Ascending aorta (tissue), 2 donors: ENCODE measurements around the gene CDHR2. TPM values are rescaled to one million over a fixed set of nuclear protein-coding genes. Genes with fewer than 3 reads are reported as not detected.

Experiments
- DNase-seq, 2 donors: peaks; one replicate each; pipeline ENCODE4 v3.0.0-alpha.2; 2019; ENCODE audit warnings: low spot score in 2 of 2
- H3K27ac ChIP-seq, 2 donors: fragments of 200-600 bp; sonication (generic); one replicate each; pipeline ENCODE4 v1.5.1; 2016 to 2017; ENCODE audit warnings: mild to moderate bottlenecking in 1 of 2
- H3K27me3 ChIP-seq: fragments of 200-600 bp; sonication (generic); one replicate; pipeline ENCODE4 v1.5.1; 2017
- H3K36me3 ChIP-seq, 2 donors: fragments of 200-600 bp; sonication (generic); one replicate each; pipeline ENCODE4 v1.5.1; 2016
- H3K4me1 ChIP-seq, 2 donors: fragments of 200-600 bp; sonication (generic); one replicate each; pipeline ENCODE4 v1.5.1; 2016 to 2017; ENCODE audit warnings: mild to moderate bottlenecking in 1 of 2
- H3K4me3 ChIP-seq, 2 donors: fragments of 200-600 bp; sonication (generic); one replicate each; pipeline ENCODE4 v1.5.1; 2016 to 2017; ENCODE audit warnings: mild to moderate bottlenecking in 1 of 2
- H3K9me3 ChIP-seq, 2 donors: fragments of 200-600 bp; sonication (generic); one replicate each; pipeline ENCODE4 v1.5.1; 2016
- intact Hi-C: fragments of 100-400 bp; cut with DNase I; formaldehyde crosslinking; loops from one replicate; pipeline ENCODE4 v1.15.1; 2023
- total RNA-seq: library from RNA; depleted of rRNA; stranded (reverse); fragments of >200 nt; gene quantifications from one replicate; pipeline ENCODE4 v1.1.0, GENCODE V29; 2016
- TF ChIP-seq, protein P1 (sequence below), 3 experiments: fragments of 200-600 bp in 2 of 3; fragments of 450-650 bp in 1 of 3; sonication (generic) in 2 of 3; IDR thresholded peaks; one replicate each; pipeline ENCODE4 v1.5.1; 2016 to 2019; ENCODE audit warnings: antibody characterized with exemption in 3 of 3, mild to moderate bottlenecking in 1 of 3, moderate library complexity in 1 of 3

CDHR2 gene
- total RNA-seq, 1 donor from 2014 or later: not detected

DNA sequence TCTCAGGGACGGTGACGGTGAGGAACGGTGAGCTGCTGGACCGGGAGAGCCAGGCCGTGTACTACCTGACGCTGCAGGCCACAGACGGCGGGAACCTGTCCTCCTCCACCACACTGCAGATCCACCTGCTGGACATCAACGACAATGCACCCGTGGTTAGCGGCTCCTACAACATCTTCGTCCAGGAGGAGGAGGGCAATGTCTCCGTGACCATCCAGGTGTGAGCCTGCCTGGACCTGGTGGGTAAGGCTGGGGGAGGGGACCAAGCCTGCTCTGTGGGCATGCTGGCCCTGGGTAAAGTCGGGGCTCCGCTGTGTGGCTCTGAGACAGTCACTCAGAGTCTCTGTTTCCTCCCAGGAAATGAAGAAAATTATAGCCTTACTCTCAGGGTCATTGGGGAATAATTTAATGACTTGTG, 29.3 kb downstream of the CDHR2 start:
- Histone ChIP-seq H3K9me3 (no peaks in the 10 kb centered on the region), H3K27me3 (no peaks in the 10 kb centered on the region), H3K4me1 (no peaks in the 10 kb centered on the region), H3K27ac (no peak overlapping the region), H3K36me3 (no peaks in the 10 kb centered on the region), H3K4me3 (no peak overlapping the region)
- no peak for DNase-seq
- TF ChIP-seq, protein P1, sequence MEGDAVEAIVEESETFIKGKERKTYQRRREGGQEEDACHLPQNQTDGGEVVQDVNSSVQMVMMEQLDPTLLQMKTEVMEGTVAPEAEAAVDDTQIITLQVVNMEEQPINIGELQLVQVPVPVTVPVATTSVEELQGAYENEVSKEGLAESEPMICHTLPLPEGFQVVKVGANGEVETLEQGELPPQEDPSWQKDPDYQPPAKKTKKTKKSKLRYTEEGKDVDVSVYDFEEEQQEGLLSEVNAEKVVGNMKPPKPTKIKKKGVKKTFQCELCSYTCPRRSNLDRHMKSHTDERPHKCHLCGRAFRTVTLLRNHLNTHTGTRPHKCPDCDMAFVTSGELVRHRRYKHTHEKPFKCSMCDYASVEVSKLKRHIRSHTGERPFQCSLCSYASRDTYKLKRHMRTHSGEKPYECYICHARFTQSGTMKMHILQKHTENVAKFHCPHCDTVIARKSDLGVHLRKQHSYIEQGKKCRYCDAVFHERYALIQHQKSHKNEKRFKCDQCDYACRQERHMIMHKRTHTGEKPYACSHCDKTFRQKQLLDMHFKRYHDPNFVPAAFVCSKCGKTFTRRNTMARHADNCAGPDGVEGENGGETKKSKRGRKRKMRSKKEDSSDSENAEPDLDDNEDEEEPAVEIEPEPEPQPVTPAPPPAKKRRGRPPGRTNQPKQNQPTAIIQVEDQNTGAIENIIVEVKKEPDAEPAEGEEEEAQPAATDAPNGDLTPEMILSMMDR (IDR thresholded peaks at IDR 0.05): peak in 2 of 3 experiments; percentile 5 to 19
- intact Hi-C loops: no loop called here

DNA sequence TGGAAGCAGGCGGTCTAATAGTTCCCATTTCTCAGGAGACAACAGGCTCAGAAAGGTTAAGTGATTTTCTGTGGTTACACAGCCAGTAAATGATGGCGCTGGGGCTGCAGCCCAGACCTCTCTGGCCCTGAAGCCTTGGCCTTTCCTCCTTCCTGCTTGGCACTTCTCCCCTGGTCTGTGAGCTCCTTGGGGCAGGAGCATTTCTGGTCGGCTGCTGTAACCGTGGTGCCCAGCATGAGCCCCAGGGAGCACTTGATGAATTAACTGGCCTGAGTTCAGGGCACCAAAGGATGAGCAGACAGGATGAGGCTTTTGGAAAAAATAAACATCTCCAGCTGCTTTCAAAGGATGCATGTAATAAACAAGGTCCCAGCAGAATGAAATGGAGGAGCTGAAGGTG, 30.2 kb downstream of the CDHR2 start:
- Histone ChIP-seq H3K36me3 (no peaks in the 10 kb centered on the region), H3K4me1 (no peaks in the 10 kb centered on the region), H3K4me3 (no peak overlapping the region), H3K9me3 (peaks cover 0 to 2% of the 10 kb centered on the region in 2 donors), H3K27me3 (no peaks in the 10 kb centered on the region), H3K27ac (no peak overlapping the region)
- DNase-seq: no peak
- TF ChIP-seq, protein P1 (IDR thresholded peaks at IDR 0.05): no peak
- intact Hi-C loops: no loop called here

DNA sequence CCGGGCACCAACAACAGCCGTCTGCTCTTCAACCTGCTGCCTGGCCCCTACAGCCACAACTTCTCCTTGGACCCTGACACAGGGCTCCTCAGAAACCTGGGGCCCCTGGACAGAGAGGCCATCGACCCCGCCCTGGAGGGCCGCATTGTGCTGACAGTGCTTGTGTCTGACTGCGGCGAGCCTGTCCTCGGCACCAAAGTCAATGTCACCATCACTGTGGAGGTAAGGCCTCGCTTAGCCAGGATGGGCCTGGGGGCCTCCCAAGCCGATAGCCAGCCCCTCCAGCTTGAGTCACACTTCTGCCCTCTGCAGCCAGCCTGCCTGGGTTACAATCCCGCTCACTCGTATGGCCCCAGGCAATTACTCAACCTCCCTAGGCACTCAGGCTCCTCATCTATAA, 32.2 kb downstream of the CDHR2 start:
- Histone ChIP-seq H3K4me3 (no peak overlapping the region), H3K27ac (no peak overlapping the region), H3K27me3 (no peaks in the 10 kb centered on the region), H3K9me3 (peaks cover 12 to 17% of the 10 kb centered on the region in 2 donors), H3K4me1 (no peaks in the 10 kb centered on the region), H3K36me3 (no peaks in the 10 kb centered on the region)
- no peak for DNase-seq
- intact Hi-C loops: no loop called here
- TF ChIP-seq, protein P1 (IDR thresholded peaks at IDR 0.05): no peak

DNA sequence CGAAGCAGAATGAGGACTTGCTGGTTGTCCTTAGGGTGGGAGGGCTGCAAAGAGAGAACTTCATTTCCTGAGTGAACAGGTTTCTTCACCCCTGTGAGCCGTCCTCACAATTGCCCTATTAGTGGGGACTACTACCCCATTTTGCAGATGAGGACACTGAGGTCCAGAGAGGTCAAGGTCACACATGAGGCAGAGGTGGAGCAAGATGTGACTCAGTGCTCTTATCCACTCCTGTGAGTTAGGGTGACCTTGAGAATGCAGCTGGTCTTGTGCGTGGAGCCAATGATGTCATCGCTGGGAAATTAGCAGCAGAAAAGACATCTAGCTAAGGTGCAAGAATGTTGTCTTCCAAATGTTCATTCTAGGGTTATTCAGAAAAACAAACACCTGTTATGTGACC, 33.9 kb downstream of the CDHR2 start:
- intact Hi-C loops: no loop called here
- no peaks in the 10 kb centered on the region for H3K36me3 ChIP-seq
- peaks cover 12 to 17% of the 10 kb centered on the region in 2 donors for H3K9me3 ChIP-seq
- H3K27me3 ChIP-seq: no peaks in the 10 kb centered on the region
- H3K27ac ChIP-seq: no peak overlapping the region
- no peaks in the 10 kb centered on the region for H3K4me1 ChIP-seq
- DNase-seq: no peak
- no peak overlapping the region for H3K4me3 ChIP-seq
- TF ChIP-seq, protein P1 (IDR thresholded peaks at IDR 0.05): no peak

DNA sequence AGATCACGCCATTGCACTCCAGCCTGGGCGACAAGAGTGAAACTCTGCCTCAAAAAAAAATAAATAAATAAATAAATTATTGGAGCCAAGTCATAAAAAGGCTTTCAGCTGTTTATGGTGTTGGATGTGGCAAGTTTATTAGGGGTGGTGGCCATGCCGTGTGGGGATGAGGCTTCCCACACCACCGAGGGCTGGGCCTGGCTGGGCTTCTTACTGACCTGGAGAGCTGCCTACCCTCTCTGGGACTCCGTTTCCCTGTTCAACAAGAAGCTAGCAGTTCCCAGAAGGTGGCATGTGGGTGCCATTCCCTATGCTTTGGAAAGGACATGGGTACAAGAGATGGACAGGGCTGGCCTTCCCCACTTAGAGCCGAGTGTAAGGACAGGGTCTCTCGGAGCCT, 38.3 kb downstream of the CDHR2 start:
- no peak overlapping the region for H3K4me3 ChIP-seq
- no peaks in the 10 kb centered on the region for H3K27me3 ChIP-seq
- H3K27ac ChIP-seq: no peak overlapping the region
- intact Hi-C loops: no loop called here
- no peaks in the 10 kb centered on the region for H3K36me3 ChIP-seq
- no peak for DNase-seq
- no peaks in the 10 kb centered on the region for H3K4me1 ChIP-seq
- TF ChIP-seq, protein P1 (IDR thresholded peaks at IDR 0.05): no peak
- peaks cover 12 to 17% of the 10 kb centered on the region in 2 donors for H3K9me3 ChIP-seq

DNA sequence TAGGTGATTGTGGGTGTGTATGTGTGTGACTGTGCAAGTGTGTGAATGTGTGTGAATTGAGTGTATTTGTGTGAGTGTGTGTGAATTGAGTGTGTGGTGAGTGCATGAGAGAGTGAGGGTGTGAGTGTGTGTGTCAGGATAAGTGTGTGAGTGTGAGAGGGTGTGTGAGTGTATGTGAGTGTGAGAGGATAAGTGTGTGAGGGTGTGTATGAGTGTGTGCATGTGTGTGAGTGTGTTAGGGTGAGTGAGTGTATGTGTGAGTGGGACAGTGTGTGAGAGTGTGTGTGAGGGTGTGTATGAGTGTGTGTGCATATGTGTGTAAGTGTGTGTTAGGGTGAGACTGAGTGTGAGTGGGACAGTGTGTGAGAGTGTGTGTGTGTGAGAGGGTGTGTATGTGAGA, 39.2 kb downstream of the CDHR2 start:
- Histone ChIP-seq H3K27ac (no peak overlapping the region), H3K9me3 (peaks cover 12 to 17% of the 10 kb centered on the region in 2 donors), H3K4me1 (no peaks in the 10 kb centered on the region), H3K27me3 (no peaks in the 10 kb centered on the region), H3K36me3 (no peaks in the 10 kb centered on the region), H3K4me3 (no peak overlapping the region)
- DNase-seq: no peak
- intact Hi-C loops: no loop called here
- TF ChIP-seq, protein P1 (IDR thresholded peaks at IDR 0.05): no peak
